Fibroblast of skin of abdomen (primary cell): ENCODE data around the gene SF3A2.

Experiments
- DNase-seq: peaks from one replicate; pipeline ENCODE4 v3.0.0-alpha.2; 2013

The SF3A2 gene

DNA sequence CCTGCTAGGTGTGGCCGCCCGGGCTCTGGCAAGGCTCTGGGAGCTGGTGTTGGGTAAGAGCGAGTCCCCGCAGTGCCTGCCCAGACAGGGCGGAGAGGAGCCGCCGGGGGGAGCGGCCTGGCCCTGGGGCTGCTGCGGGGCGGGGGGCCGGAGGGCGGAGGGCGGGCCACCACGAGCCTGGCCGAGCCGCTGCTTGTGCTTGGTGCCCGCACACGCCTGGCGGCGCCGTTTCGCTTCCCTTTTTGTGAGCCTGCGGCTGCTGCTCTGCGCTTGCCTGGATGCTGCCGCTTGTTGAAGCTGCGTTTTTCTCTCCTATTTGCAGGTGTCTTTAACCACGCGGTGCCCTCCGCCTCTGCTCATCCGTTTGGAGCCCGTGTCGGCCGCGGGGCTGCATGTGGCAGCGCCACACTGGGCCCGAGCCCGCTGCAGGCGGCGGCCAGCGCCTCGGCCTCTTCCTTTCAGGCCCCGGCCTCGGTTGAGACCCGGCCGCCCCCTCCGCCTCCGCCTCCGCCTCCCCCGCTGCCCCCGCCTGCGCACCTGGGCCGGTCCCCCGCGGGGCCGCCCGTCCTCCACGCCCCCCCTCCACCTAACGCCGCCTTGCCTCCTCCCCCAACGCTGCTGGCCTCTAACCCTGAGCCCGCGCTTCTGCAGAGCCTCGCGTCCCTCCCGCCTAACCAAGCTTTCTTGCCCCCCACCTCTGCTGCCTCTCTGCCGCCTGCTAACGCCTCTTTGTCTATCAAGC is 9.0 kb upstream of the SF3A2 start:
- no peak for DNase-seq

GRCh38 chr19:2228157-2229030 is 8.2 kb upstream of the SF3A2 start:
- no peak for DNase-seq

DNA sequence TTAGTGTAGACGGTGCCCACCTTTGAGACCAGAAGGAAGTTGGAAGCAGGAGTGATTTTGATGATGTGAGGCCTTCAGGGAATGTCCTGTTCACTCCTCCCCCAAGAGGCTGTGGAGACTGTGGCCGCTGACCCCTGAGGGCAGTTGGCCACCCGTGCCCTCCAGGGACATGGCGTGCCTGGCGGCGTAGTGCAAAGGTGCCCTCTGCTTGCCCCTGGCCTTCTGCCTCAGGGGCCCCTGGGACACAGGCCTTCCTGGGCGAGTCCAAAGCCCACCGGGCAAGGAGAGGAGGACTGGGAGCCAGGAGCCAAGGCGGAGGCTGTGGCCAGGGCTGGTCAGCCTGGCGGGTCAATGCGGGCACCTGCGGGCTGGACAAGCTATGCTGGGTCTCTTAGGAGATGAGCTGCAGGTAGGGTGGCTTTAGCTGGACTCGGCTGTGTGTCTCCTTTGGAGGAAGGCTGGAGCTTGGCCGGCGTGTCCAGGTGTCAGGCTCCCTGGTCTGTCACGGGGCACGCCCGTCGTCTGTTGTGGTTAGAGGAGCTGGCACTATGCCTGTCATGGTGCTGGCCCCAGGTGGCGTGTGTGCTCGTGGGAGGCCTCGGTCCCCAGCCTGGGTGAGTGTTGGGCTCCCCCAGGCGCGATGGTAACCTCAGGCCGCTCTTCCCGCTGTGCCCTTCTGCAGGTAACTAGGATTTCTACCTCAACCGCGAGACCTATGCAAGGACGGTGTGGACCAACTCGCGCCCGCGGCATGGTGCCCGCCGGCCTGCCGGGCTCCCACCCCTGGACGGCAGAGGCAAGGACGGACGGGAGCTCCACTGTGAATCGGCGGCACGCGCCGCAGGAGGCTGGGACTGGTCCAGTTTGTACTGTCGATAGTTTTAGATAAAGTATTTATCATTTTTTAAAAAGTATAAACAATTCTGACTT is 7.3 kb upstream of the SF3A2 start:
- DNase-seq, result no peak

DNA sequence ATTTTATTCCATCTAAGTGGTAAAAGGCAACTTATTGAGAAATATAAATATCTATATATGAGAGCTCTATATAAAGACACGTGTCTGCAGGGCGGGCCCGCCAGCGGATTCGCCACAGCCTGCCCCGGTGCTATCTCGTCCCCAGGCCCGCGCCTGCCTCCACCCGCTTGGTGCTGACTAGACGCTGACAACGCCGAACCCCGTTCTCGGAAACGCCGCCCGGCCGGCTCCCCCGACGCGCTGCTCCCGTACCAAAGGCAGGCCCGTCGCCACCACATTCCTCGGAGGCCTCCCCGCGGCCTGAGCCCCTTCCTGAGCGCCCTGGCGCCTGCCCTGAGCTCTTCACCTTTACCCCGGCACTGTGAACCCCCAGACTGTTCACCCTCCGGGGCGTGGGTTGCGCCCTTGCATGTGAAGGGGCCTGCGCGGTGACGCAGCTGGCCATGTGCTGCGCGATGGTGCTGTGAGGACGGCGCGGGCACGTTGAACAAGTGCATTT is 6.5 kb upstream of the SF3A2 start:
- no peak for DNase-seq

GRCh38 chr19:2230807-2231533 is 5.7 kb upstream of the SF3A2 start:
- DNase-seq, result no peak

DNA sequence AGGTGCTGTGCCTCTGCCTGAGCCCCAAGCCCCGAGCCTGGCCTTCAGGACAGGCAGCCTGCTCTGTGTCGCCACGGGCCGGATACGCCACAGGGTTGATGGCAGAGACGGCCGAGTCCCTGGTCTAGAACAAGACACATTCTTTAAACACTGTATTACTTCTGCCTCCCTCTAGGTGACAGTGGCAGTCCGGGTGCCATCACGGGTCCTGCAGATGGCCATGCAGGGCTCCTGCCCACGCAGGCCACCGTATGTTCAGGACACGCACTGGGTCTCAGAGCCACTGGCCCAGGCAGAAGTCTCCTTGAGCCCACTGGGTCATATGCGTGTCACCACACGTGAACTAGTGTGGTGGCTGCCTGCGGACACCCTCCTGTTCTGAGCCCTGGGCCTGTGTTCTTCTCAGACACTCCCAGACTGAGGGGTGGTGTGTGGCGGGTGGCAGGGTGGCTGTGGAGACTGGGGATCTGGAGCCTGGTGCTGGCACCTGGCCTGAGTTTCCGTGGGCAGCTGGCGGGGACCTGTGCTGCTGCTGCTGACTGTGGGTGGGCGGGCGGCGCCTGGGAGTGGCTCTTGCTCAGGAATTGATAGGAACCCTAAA is 4.9 kb upstream of the SF3A2 start:
- DNase-seq, result no peak

GRCh38 chr19:2232286-2233151 is 4.1 kb upstream of the SF3A2 start:
- DNase-seq, result no peak

GRCh38 chr19:2233601-2234280 is 2.9 kb upstream of the SF3A2 start:
- DNase-seq, result no peak

- no peak for DNase-seq
These were observed 1.6 kb upstream of the SF3A2 start for GRCh38 chr19:2234996-2235380.

- no peak for DNase-seq
These were observed 1.1 kb upstream of the SF3A2 start for GRCh38 chr19:2235381-2236063.

GRCh38 chr19:2236064-2236313 is 635 bp upstream of the SF3A2 start:
- DNase-seq, result no peak

GRCh38 chr19:2237051-2237868 is 636 bp downstream of the SF3A2 start:
- DNase-seq, result no peak

DNA sequence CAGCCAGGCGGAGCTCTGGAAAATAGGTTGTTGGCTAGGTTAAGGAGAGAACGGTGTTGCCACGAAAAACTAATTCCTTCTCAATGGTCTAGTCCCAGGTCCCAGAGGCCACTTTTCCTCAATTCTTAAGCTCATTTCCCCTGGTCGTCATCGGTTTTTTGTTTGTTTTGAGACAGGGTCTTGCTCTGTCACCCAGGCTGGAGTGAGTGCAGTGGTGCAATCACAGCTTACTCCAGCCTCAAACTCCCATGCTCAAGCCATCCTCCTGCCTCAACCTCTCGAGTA is 1.2 kb downstream of the SF3A2 start:
- DNase-seq, result no peak

- no peak for DNase-seq
These were observed 2.5 kb downstream of the SF3A2 start for GRCh38 chr19:2239173-2239572.

DNA sequence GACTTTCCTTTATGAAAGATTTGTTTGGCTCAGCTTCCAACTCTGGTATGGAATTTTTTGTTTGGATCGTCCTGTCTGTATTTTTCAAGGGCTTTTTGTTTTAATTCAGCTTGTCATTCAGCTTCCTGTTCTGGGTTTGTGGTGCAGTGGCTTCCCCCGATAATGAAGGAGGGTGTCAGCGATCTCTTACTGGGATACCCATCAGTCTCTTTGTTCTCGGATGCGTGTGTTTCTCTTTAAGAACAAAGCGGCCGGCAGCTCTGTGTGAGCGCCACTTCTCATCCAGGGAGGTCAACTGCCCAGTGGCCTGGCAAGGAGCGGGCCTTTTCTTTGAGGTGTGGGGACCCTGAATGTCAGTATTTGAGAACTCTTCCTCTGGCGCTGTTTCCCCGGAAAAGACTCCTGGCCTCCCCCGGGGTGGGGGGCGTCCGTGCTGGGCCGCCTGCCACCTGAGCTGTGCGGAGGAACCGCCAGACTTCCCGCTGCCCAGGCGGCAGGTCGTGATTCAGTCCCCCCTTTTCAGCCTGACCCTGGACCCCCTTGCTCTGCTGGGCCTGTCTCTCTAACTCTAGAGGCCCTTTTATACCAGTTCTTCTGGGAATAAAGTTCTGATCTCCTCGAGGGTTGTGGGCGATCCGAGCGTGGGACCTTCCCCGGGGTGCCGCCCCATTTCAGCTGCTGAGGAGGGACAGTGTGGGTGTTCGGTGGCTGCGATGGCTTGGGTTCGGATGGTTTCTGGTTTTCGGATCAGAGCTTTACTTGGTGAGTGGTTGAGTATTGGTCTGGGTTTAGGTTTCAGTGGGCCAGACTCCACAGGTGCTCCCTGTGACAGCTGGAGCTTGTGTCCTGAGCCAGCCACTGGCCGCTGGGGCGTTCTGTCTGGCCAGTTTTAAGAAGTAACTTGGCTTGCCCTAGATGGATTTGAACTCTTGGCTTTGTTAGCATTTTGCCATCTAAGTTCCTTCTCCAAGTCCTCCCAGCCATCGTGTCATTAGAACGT is 3.4 kb downstream of the SF3A2 start:
- DNase-seq, result peak; percentile 39

DNA sequence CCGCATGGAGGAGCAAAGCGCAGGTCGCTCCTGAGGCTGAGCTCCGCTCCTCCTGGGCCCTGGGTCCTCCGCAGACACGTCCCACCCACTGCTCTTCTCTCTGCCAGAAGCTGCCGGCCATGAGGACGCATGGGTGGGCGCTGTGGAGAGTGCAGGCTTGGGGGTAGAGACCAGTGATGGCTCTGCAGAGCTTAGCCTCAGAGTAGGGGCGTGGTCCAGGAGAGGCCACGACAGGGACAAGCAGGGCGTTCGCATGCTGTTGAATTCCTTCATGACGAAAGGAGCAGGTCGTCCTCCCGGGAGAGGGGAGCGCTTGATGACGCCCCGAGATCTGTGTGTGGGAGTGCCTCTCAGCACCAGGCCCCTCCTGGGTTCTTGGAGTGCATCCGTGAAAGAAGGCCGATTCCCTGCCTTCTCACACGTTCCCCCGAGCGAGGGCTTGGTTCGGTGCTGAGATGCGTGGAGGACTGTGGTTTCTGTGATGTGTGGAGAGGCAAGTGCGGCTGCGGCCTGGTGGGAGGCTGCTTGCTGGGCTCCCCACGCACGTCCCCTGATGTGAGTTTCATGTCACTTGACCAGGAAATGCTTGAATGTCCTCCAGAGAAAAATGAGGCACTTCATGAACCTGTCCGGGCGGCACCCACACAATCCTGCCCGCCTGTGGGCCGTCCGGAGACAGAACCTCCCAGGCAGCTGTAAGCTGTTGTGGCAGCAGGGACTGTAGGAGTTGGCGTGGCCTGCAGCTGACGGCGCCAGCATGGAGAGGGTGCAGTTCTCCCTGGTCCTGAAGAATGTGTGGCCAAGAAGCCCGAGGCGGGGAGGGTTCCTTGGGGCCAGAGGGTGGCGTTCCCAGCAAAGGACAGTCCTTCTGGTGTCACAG is 4.5 kb downstream of the SF3A2 start:
- DNase-seq, result no peak

DNA sequence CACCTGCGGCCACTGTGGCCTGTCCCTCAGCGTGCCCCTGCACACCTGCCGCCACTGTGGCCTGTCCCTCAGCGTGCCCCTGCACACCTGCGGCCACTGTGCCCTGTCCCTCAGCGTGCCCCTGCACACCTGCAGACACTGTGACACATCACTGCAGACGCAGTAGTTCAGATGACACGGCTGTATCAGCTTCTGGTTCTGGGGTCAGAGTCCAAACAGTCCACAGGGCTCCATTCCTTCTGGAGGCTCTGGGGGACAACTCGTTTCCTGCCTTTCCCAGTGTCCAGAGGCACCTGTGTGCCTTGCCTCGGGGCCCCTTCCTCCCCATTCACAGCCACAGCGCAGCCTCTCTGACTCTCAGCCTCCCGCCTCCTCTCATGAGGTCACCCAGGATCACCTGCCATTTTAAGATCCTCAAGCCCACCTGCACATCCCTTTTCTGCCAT is 5.5 kb downstream of the SF3A2 start:
- DNase-seq, result no peak
